HEK293 (cell line): ENCODE results near the gene TTLL10.

Experiments
- CTCF ChIA-PET: fragments of 350-600 bp; formaldehyde crosslinking; extraction: SDS; loops from one replicate; lab custom pipeline; 2021; ENCODE audit warnings: antibody characterized with exemption; lab: Yijun Ruan, JAX
- POLR2A ChIA-PET: fragments of 300-600 bp; formaldehyde crosslinking; extraction: SDS; loops from one replicate; lab custom pipeline; 2020; ENCODE audit warnings: antibody characterized with exemption, inconsistent platforms; lab: Yijun Ruan, JAX
- H3K27ac ChIP-seq: fragments of 200-500 bp; sonication (Bioruptor generic); 2 replicates; pipeline ENCODE4 v1.5.1; 2014; ENCODE audit warnings: low read depth, low read length, control low read depth, inconsistent platforms; ENCODE audit errors: extremely low read depth
- H3K36me3 ChIP-seq, 2 experiments: fragments of 200-500 bp in 1 of 2; sonication (Bioruptor generic) in 1 of 2; 1 replicate in 1 of 2; 2 replicates in 1 of 2; pipeline ENCODE4 v1.5.1; 2014 to 2017; ENCODE audit warnings: inconsistent platforms in 2 of 2, low read length in 2 of 2; ENCODE audit not compliant: control insufficient read depth in 2 of 2, insufficient read depth in 1 of 2
- H3K4me1 ChIP-seq: fragments of 200-500 bp; sonication (Bioruptor generic); 2 replicates; pipeline ENCODE4 v1.5.1; 2014; ENCODE audit warnings: mild to moderate bottlenecking, low read length, inconsistent platforms; ENCODE audit not compliant: control insufficient read depth, insufficient read depth
- H3K4me3 ChIP-seq: 2 replicates; pipeline ENCODE4 v1.5.1; 2011; ENCODE audit warnings: low read depth, mild to moderate bottlenecking, control low read depth, low read length, moderate library complexity
- H3K9me3 ChIP-seq: fragments of 200-500 bp; sonication (Bioruptor generic); 2 replicates; pipeline ENCODE4 v1.5.1; 2014; ENCODE audit warnings: low read depth, low read length, inconsistent platforms; ENCODE audit not compliant: control insufficient read depth, insufficient read depth
- EGR2 ChIP-seq: fragments of 450-650 bp; formaldehyde crosslinking; IDR thresholded peaks from 2 replicates; pipeline ENCODE4 v1.5.1; 2016; ENCODE audit warnings: low read depth, missing biosample characterization, missing genetic modification characterization
- KLF16 ChIP-seq: fragments of 450-650 bp; formaldehyde crosslinking; IDR thresholded peaks from 2 replicates; pipeline ENCODE4 v1.5.1; 2017; ENCODE audit warnings: missing biosample characterization, missing genetic modification characterization
- SALL2 ChIP-seq: fragments of 450-650 bp; formaldehyde crosslinking; IDR thresholded peaks from 2 replicates; pipeline ENCODE4 v1.5.0; 2017; ENCODE audit warnings: missing biosample characterization, mild to moderate bottlenecking, missing genetic modification characterization, borderline replicate concordance
- SCRT2 ChIP-seq: fragments of 450-650 bp; formaldehyde crosslinking; IDR thresholded peaks from 2 replicates; pipeline ENCODE4 v1.5.1; 2016; ENCODE audit warnings: missing biosample characterization, missing genetic modification characterization
- ZFHX2 ChIP-seq: fragments of 450-650 bp; formaldehyde crosslinking; conservative IDR thresholded peaks from 2 replicates; pipeline ENCODE4 v1.5.1; 2016; ENCODE audit warnings: missing biosample characterization, missing genetic modification characterization
- ZIC2 ChIP-seq: fragments of 450-650 bp; formaldehyde crosslinking; IDR thresholded peaks from 2 replicates; pipeline ENCODE4 v1.5.1; 2016; ENCODE audit warnings: missing biosample characterization, missing genetic modification characterization
- ZNF157 ChIP-seq: fragments of 450-650 bp; formaldehyde crosslinking; IDR thresholded peaks from 2 replicates; pipeline ENCODE4 v1.5.1; 2016; ENCODE audit warnings: missing biosample characterization, missing genetic modification characterization
- ZNF16 ChIP-seq: fragments of 450-650 bp; formaldehyde crosslinking; IDR thresholded peaks from 2 replicates; pipeline ENCODE4 v1.5.1; 2016; ENCODE audit warnings: low read depth, missing biosample characterization, missing genetic modification characterization
- ZNF184 ChIP-seq: fragments of 450-650 bp; IDR thresholded peaks from 2 replicates; pipeline ENCODE4 v1.5.1; 2018; ENCODE audit warnings: missing biosample characterization, mild to moderate bottlenecking, missing genetic modification characterization
- ZNF239 ChIP-seq: fragments of 450-650 bp; formaldehyde crosslinking; IDR thresholded peaks from 2 replicates; pipeline ENCODE4 v1.5.1; 2016; ENCODE audit warnings: missing biosample characterization, missing genetic modification characterization
- ZNF248 ChIP-seq: fragments of 450-650 bp; formaldehyde crosslinking; IDR thresholded peaks from 2 replicates; pipeline ENCODE4 v1.5.1; 2017; ENCODE audit warnings: missing biosample characterization, missing genetic modification characterization
- ZNF26 ChIP-seq: fragments of 450-650 bp; formaldehyde crosslinking; IDR thresholded peaks from 2 replicates; pipeline ENCODE4 v1.5.1; 2016; ENCODE audit warnings: missing biosample characterization, missing genetic modification characterization
- ZNF311 ChIP-seq: fragments of 450-650 bp; formaldehyde crosslinking; IDR thresholded peaks from 2 replicates; pipeline ENCODE4 v1.5.1; 2017; ENCODE audit warnings: missing biosample characterization, missing genetic modification characterization, borderline replicate concordance
- ZNF350 ChIP-seq: fragments of 450-650 bp; formaldehyde crosslinking; IDR thresholded peaks from 2 replicates; pipeline ENCODE4 v1.5.0; 2017; ENCODE audit warnings: missing biosample characterization, mild to moderate bottlenecking, missing genetic modification characterization
- ZNF416 ChIP-seq: fragments of 450-650 bp; formaldehyde crosslinking; IDR thresholded peaks from 2 replicates; pipeline ENCODE4 v1.5.1; 2016; ENCODE audit warnings: missing biosample characterization, missing genetic modification characterization
- ZNF473 ChIP-seq: fragments of 450-650 bp; formaldehyde crosslinking; IDR thresholded peaks from 2 replicates; pipeline ENCODE4 v1.5.1; 2017; ENCODE audit warnings: missing biosample characterization, missing genetic modification characterization
- ZNF529 ChIP-seq: fragments of 450-650 bp; formaldehyde crosslinking; IDR thresholded peaks from 2 replicates; pipeline ENCODE4 v1.5.1; 2017; ENCODE audit warnings: missing genetic modification characterization, missing biosample characterization; ENCODE audit not compliant: insufficient replicate concordance
- ZNF544 ChIP-seq: fragments of 450-650 bp; formaldehyde crosslinking; IDR thresholded peaks from 2 replicates; pipeline ENCODE4 v1.5.0; 2017; ENCODE audit warnings: missing biosample characterization, missing genetic modification characterization
- ZNF549 ChIP-seq: fragments of 450-650 bp; IDR thresholded peaks from 2 replicates; pipeline ENCODE4 v1.5.1; 2018; ENCODE audit warnings: missing biosample characterization, missing genetic modification characterization, mild to moderate bottlenecking, inconsistent platforms, moderate library complexity
- ZNF692 ChIP-seq: fragments of 450-650 bp; formaldehyde crosslinking; IDR thresholded peaks from 2 replicates; pipeline ENCODE4 v1.5.1; 2016; ENCODE audit warnings: missing biosample characterization, missing genetic modification characterization
- ZSCAN18 ChIP-seq: fragments of 450-650 bp; formaldehyde crosslinking; IDR thresholded peaks from 2 replicates; pipeline ENCODE4 v1.5.1; 2016; ENCODE audit warnings: missing biosample characterization, missing genetic modification characterization
- ZSCAN4 ChIP-seq: fragments of 450-650 bp; formaldehyde crosslinking; IDR thresholded peaks from 2 replicates; pipeline ENCODE4 v1.5.1; 2017; ENCODE audit warnings: missing biosample characterization, missing genetic modification characterization
- TF ChIP-seq, protein P1 (sequence below): sonication (generic); formaldehyde crosslinking; IDR thresholded peaks from 2 replicates; pipeline ENCODE4 v1.8.1; 2022; ENCODE audit warnings: mild to moderate bottlenecking, moderate library complexity, missing genetic modification reagents
- TF ChIP-seq, protein P2 (sequence below): fragments of 450-650 bp; formaldehyde crosslinking; IDR thresholded peaks from 2 replicates; pipeline ENCODE4 v1.5.1; 2016; ENCODE audit warnings: missing biosample characterization, missing genetic modification characterization, low read depth
- TF ChIP-seq, protein P3 (sequence below): fragments of 450-650 bp; IDR thresholded peaks from 2 replicates; pipeline ENCODE4 v1.5.1; 2018; ENCODE audit warnings: missing biosample characterization, missing genetic modification characterization
- TF ChIP-seq, protein P4 (sequence below): fragments of 450-650 bp; formaldehyde crosslinking; IDR thresholded peaks from 2 replicates; pipeline ENCODE4 v1.5.1; 2016; ENCODE audit warnings: missing biosample characterization, missing genetic modification characterization, borderline replicate concordance

Gene TTLL10

GRCh38 chr1:1176931-1177330 is 3.3 kb downstream of the TTLL10 start:
- ChIA-PET CTCF (no interaction called here), POLR2A (no interaction called here)
- Histone ChIP-seq H3K9me3 (no peaks in the 10 kb centered on the region), H3K4me1 (no peaks in the 10 kb centered on the region), H3K27ac (no peak overlapping the region), H3K36me3 (no peaks in the 10 kb centered on the region), H3K4me3 (no peak overlapping the region)
- TF ChIP-seq ZFHX2 (tag by site-specific recombination) (peak; percentile 100), ZIC2 (tag by site-specific recombination) (no peak), ZNF311 (tag by site-specific recombination) (peak; percentile 87; the same call in 1 of the 2 replicates), ZNF157 (0 out of 2 replicates have a peak, but pooled peaks have one; percentile 25), ZNF16 (tag by site-specific recombination) (no peak), ZNF473 (tag by site-specific recombination) (peak; percentile 57; the same call in 1 of the 2 replicates), ZSCAN4 (tag by site-specific recombination) (peak; percentile 91), ZNF549 (tag by site-specific recombination) (no peak), ZNF350 (tag by site-specific recombination) (no peak), ZNF692 (tag by site-specific recombination) (no peak), ZNF248 (tag by site-specific recombination) (no peak), KLF16 (no peak), EGR2 (tag by site-specific recombination) (peak; percentile 99), ZNF544 (tag by site-specific recombination) (0 out of 2 replicates have a peak, but pooled peaks have one; percentile 54), ZNF529 (tag by site-specific recombination) (no peak), ZNF239 (0 out of 2 replicates have a peak, but pooled peaks have one; percentile 53), ZNF416 (no peak), SCRT2 (no peak), ZSCAN18 (no peak), ZNF26 (peak; percentile 73; the same call in 1 of the 2 replicates), ZNF184 (tag by site-specific recombination) (no peak), SALL2 (tag by site-specific recombination) (0 out of 2 replicates have a peak, but pooled peaks have one; percentile 61)
- TF ChIP-seq, protein P1, sequence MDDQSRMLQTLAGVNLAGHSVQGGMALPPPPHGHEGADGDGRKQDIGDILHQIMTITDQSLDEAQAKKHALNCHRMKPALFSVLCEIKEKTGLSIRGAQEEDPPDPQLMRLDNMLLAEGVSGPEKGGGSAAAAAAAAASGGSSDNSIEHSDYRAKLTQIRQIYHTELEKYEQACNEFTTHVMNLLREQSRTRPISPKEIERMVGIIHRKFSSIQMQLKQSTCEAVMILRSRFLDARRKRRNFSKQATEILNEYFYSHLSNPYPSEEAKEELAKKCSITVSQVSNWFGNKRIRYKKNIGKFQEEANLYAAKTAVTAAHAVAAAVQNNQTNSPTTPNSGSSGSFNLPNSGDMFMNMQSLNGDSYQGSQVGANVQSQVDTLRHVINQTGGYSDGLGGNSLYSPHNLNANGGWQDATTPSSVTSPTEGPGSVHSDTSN (CRISPR knock-in tag) = no peak
- TF ChIP-seq, protein P2, sequence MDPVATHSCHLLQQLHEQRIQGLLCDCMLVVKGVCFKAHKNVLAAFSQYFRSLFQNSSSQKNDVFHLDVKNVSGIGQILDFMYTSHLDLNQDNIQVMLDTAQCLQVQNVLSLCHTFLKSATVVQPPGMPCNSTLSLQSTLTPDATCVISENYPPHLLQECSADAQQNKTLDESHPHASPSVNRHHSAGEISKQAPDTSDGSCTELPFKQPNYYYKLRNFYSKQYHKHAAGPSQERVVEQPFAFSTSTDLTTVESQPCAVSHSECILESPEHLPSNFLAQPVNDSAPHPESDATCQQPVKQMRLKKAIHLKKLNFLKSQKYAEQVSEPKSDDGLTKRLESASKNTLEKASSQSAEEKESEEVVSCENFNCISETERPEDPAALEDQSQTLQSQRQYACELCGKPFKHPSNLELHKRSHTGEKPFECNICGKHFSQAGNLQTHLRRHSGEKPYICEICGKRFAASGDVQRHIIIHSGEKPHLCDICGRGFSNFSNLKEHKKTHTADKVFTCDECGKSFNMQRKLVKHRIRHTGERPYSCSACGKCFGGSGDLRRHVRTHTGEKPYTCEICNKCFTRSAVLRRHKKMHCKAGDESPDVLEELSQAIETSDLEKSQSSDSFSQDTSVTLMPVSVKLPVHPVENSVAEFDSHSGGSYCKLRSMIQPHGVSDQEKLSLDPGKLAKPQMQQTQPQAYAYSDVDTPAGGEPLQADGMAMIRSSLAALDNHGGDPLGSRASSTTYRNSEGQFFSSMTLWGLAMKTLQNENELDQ = no peak
- TF ChIP-seq, protein P3, sequence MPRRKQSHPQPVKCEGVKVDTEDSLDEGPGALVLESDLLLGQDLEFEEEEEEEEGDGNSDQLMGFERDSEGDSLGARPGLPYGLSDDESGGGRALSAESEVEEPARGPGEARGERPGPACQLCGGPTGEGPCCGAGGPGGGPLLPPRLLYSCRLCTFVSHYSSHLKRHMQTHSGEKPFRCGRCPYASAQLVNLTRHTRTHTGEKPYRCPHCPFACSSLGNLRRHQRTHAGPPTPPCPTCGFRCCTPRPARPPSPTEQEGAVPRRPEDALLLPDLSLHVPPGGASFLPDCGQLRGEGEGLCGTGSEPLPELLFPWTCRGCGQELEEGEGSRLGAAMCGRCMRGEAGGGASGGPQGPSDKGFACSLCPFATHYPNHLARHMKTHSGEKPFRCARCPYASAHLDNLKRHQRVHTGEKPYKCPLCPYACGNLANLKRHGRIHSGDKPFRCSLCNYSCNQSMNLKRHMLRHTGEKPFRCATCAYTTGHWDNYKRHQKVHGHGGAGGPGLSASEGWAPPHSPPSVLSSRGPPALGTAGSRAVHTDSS (tag by site-specific recombination) = no peak
- TF ChIP-seq, protein P4, sequence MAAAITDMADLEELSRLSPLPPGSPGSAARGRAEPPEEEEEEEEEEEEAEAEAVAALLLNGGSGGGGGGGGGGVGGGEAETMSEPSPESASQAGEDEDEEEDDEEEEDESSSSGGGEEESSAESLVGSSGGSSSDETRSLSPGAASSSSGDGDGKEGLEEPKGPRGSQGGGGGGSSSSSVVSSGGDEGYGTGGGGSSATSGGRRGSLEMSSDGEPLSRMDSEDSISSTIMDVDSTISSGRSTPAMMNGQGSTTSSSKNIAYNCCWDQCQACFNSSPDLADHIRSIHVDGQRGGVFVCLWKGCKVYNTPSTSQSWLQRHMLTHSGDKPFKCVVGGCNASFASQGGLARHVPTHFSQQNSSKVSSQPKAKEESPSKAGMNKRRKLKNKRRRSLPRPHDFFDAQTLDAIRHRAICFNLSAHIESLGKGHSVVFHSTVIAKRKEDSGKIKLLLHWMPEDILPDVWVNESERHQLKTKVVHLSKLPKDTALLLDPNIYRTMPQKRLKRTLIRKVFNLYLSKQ = no peak
